HG03025 (cell line): ENCODE measurements around the gene LY6G6C.
A peak's percentile ranks its signal among the peaks of the same experiment; 100 is the strongest.
"Not testable (repeated sequence)": the region's sequence is repeated elsewhere in the genome, so short reads cannot be mapped to it uniquely, and the experiment has no call there.

Source experiments
- ATAC-seq: cut with Tn5 transposase; IDR thresholded peaks from one replicate; pipeline ENCODE4 v1.9.1; 2021; ENCODE audit warnings: mild to moderate bottlenecking, moderate library complexity; ENCODE audit not compliant: unreplicated experiment, low FRiP score

LY6G6C gene

DNA sequence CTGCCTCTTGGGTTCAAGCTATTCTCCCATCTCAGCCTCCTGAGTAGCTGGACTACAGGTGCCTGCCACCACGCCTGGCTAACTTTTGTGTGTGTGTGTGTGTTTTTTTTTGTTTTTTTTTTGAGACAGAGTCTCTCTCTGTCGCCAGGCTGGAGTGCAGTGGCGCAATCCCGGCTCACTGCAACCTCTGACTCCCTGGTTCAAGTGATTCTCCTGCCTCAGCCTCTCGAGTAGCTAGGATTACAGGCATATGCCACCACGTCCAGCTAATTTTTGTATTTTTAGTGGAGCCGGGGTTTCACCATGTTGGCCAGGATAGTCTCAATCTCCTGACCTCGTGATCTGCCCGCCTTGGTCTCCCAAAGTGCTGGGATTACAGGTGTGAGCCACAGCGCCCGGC lies 12.4 kb downstream of the LY6G6C start:
- not testable (repeated sequence) for ATAC-seq

DNA sequence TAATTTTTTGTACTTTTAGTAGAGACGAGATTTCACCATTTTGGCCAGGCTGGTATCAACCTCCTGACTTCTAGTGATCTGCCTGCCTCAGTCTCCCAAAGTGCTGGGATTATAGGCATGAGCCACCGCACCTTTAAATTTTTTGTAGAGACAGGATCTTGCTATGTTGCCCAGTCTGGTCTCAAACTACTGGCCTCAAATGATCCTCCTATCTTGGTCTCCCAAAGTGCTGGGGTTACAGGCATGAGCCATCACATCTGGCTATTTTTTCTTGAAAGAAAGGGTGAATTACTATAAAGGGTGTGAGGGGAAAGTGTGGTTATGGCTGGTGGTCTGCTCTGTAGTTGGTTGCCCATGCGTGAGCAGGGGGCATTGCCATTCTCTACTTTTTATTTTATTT lies 13.3 kb downstream of the LY6G6C start:
- no peak for ATAC-seq

DNA sequence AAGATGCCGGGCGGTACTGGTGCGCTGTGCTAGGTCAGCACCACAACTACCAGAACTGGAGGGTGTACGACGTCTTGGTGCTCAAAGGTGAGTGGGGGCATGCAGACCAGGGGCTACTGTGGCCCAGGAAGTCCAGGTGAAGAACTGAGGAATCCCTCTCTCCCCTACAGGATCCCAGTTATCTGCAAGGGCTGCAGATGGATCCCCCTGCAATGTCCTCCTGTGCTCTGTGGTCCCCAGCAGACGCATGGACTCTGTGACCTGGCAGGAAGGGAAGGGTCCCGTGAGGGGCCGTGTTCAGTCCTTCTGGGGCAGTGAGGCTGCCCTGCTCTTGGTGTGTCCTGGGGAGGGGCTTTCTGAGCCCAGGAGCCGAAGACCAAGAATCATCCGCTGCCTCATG lies 13.8 kb downstream of the LY6G6C start:
- ATAC-seq = no peak

DNA sequence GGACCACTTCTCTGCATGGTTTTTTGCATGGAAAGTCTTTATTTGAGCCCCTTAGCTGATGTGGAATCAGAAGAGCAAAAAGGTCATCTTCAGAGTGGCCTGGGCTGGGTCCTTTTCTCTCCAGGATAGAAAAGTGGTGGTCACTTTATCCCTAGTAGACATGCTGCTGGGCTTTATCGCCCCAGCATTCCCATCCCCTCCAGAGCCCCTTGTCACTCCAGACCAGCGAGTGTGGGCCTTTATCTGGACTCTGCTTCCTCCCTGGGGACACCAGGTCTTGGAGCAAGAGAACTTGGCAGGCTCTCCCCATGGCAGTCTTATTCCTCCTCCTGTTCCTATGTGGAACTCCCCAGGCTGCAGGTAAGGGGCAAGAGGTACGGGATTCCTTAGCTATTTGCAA lies 14.9 kb downstream of the LY6G6C start, which contains the start of gene LY6G6F:
Gene LY6G6F, plus strand, starts transcription at position 268 of the 400 bp plus-strand sequence. Its CDS starts 41 bp downstream, at position 309.
- no peak for ATAC-seq

DNA sequence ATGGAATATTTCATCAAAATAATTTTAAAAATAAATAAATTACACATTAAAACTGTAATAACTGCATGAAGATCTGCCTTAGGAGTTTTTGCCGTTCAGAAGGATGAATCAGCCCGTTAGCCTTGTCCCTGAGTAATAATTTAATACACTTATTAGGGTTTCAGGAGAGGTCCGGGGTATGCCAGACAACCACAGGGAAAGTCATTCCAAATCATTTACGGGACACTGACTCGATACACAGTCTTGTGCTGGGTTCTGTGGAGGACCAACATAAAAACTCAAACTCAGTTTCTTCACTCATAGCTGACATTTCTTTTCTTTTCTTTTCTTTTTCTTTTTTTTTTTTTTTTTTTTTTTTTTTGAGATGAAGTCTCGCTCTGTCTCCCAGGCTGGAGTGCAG lies 15.6 kb downstream of the LY6G6C start:
- no peak for ATAC-seq

DNA sequence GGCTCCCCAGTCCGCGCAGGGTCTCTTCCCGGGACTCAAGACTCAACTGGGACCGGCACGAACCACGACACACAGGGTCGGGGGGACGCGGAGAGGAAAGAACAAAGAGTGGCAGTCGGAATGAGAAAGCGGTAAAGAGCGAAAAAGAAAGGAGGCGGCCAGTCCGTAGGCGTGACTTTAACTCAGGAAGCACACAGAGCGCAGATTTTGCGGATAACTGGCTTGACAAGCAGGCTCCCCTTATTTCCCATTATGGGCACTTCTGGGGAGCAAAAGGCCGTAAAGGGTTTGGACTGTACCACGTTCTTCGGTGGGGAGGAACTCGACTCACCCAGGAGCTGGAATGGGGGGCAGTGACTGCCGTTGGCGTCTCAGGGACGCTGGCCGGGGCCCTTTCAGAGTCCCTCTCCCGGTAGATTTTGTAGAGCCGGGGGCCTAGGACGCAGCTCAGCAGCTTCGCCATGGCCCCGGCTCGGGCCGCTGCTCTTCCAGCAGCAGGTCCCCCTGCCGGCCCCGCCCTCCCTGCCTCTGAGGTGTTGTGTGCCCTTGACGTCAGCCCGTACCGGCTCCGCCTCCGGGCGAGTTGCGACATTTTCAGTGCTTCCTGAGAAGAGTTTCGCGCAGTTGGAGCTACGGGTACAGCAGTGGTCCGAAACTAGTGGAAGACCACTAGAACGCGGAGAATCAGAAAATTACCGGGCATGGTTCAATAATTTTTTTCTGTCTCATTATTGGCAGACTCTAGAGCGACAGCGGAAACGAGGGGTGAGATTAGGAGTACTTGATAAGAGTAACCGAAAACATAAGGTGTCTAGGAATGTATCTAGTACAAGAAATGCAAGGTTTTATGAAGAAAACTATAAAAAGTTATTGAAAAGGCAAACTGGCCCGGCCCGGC lies 18.5 kb downstream of the LY6G6C start, which contains the start of gene ABHD16A:
Gene ABHD16A, minus strand, starts transcription at position 506 of the 898 bp plus-strand sequence. Its CDS starts 43 bp downstream, at position 463.
- ATAC-seq = peak; percentile 71

DNA sequence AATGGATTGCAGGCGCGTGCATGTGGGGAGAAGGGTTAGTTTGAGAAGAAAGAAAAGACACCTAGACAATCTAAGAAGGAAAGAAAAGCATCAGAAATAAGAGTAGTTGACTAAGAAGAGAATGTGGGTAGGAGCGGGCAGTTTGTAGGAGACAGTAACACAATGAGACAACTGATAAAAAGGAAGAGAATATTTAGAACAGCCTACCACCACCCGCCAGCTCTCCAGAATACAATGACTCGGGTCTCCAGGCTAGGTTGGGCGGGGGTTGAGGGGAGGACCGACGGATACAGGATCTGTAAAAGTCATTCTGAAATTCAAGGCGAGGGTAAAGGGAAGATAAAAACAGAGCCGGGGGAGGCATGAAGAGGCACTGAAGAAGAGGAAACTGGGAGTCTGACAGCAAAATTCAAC lies 19.1 kb downstream of the LY6G6C start:
- no peak for ATAC-seq

DNA sequence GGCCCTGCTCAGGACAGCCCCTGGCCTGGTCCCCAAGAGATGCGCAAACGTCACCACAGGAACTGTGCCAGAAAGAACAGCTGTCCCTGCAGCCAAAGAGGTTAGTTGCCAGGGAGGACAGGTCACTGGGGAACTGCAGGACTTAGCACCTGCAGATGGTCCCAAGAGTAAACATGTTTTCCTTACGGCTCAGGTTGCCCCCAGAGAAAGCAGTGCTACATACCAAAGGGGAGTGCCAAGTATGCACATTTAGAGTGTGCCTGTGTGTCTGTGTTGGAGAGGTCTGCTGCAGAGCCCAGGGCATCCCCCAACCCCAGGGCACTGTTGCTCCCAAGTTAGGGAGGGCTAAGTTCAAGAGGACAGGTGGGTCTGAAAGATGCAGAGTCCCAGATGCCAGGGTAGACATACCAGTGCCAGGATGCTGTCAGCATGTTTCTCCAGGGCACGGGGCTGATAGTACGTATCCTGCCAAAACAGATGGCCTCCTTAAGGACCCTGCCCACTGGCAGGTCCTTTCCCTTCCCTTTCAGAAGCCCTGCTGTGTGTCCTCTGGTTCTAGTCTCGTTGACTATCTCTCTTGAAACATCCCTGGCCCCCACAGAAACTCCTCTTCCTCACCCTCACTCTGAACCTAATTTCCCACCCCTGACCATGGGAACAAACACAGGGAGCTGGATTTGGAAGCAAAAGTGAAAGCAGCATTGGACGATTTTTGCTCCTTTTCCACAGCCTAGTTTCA lies 19.7 kb downstream of the LY6G6C start:
- ATAC-seq = no peak

DNA sequence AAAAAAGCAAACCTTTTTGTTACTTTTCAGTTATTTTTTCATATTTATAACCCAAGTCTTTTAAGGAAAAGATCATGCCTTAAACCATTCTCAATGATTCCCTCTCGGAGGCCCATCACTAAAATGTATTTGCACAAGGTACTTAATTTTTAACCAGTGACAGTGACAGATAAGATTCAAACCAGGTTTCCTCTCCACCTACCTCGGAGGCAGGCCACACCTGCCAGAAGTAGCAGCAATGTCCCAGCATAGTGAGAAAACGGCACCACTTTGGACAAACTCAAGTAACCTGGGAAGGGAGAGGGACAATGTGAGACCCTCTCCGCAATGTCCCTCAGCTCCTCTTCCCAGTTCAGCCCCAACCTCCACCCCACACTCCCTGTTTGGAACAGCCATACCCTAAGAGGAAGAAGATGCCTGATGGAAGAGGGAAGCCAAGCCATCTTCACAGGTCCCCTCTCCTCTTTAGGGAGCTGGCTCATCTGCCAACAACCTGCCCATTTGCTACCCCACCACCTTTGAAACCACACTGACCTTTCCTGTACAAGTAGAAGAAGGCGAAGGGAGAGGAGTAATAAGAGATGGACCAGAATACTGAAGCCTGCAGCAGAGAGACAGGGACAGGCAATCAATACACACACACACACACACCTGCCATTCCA lies 20.7 kb downstream of the LY6G6C start:
- no peak for ATAC-seq

DNA sequence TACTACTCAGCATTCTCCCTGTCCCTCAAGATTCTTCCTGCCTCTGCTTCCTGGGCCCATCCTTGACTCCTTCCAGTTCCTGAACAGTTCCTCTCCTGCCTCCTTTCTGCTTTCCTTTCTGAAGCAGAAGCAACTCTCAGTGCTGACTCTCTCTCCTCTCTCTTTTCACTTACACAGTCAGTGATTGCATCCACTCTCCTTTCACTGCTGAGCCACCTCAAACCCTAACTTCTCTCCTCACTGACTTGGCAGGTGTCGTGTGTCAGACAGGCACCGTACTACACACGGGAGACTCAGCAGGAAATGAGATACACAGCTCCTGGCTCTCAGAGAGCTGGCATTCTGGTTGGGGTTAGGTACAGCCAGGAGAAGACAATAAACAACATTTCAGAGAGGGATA lies 24.0 kb downstream of the LY6G6C start:
- no peak for ATAC-seq

DNA sequence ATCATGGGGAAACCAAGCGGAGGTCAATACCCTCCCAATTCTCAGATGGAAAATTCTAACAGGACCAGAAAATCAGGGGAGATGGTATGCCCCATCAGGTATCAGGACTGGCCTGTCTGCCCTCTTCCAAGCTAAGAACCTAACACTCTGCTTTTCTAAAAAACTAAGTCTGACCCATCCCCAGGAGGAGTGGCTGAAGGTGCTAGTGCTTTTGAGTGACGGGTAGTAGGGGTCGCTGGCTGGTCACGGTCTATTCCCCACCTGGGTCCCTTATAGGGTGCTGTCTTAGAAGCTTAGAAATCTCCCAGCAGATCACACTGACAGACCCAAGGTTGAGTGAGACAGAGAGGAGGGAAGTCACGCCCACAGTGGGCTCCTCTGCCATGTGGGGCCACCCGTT lies 28.0 kb downstream of the LY6G6C start:
- no peak for ATAC-seq

DNA sequence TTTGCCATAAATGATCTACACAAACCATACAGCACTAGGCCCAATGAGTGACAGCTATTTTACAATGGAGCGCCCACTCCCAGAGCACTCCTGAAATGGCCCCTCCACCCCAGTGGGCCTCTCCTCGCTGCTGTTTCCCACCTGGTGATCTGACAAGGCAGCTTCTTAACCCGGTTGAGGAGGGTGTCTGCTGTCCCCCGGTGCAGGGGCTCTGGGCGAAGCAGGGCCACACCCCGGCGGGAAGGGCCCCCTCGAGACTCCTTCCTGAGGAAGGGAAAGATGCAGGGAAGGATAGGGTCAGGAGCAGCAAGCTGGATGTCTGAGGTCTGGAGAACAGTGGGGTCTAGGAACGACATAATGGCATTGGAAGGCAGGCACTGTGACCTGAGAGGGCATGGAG lies 28.7 kb downstream of the LY6G6C start:
- no peak for ATAC-seq

DNA sequence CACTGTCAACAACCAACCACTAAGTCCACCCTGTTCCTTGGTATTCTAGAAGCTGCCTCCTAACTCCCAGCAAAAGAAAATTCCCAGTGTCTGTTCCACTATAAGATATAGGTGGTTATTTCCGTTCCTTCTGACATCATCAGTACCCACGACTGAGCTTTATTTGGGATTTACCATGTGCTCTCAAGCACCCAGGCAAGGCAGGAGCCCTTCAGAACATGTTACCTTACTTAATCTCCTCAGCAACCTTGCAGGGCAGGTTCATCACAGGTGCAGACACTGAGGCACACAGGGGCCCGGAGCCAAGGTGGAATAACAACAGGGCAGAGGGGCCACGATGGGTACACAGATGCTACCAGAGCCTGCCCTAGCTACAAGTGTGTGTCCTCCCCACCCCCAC lies 29.2 kb downstream of the LY6G6C start:
- no peak for ATAC-seq

DNA sequence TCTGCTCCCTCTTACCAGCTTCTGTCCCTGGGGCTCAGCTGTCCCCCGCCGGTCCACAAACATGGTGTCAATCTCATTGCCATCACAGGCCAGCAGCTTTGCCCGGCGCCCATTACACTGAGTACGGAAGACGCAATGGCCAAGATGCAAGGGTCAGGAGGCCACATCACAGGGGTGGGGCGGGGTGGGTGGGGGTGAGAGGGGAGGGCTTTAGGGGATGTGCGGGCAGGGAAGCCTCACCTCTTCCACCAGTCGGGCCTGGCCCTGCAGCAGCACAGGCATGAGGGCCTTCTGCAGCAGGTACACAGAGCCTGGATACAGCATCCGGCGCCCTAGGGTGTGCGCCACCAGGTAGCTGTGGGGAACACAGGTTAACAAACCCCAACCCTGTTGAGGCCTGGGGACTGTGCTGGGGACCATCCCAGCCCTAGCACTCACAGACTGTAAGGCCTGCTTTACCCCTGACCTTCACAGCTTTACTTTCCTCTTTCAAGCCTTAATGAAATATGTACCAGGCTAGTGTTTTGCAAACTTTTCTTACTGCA lies 29.9 kb downstream of the LY6G6C start:
- no peak for ATAC-seq

DNA sequence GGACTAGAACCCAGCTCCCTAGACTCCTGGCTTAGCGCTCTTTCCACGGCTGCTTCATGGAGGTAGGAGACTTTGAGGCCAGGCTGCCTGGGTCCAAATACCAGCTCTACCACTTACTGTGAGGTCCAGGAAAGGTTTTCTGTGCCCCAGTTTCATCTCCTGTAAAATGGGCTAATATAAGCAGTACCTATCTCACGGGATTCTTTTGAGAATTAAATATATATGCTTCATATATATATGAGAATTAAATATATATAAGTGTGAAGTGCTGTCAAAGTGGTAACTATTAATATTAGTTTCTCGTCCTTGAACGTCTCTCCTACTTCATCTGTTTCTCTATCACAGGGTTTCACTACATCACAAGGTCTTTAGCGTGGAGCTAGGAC lies 30.5 kb downstream of the LY6G6C start:
- no peak for ATAC-seq

DNA sequence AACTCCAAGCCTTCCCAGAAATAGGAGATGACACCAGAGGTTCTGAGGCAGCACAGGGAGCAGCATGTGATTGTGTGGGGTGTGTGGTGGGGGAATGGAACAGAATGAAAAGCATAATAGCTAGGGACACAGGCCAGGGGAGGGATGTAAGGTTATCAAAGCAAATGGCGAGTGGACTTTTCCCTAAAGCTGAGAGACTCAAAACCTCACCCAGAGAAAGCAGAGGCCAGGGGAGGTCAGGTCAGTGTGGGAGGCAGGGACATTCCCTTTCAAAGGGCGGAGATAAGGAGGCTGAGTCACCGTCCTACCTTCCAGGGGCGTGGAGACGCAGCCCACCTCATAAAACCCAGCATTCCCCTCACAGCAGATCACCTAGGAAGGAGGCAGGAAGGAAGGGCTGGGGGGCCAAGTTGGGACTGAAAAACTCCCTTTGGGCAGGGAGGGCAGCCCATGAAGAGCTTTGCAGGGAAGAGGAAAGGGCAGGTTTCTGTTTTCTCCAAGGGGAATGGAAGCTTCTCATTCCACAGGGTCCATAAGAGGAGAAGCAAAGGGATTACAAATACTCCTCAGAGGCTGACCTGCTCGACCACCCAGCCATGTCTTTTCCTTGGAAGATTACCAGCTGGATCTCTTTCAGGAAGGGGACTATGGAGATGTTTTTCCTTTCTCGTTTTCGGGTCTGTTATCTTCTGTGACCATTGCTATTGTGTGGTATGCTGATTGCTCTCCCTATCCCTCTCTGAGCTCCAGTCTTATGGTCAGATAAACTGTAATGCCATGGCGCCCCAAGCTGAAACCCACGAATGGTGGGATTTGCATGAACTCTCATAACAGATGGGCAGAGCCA lies 31.1 kb downstream of the LY6G6C start:
- no peak for ATAC-seq

DNA sequence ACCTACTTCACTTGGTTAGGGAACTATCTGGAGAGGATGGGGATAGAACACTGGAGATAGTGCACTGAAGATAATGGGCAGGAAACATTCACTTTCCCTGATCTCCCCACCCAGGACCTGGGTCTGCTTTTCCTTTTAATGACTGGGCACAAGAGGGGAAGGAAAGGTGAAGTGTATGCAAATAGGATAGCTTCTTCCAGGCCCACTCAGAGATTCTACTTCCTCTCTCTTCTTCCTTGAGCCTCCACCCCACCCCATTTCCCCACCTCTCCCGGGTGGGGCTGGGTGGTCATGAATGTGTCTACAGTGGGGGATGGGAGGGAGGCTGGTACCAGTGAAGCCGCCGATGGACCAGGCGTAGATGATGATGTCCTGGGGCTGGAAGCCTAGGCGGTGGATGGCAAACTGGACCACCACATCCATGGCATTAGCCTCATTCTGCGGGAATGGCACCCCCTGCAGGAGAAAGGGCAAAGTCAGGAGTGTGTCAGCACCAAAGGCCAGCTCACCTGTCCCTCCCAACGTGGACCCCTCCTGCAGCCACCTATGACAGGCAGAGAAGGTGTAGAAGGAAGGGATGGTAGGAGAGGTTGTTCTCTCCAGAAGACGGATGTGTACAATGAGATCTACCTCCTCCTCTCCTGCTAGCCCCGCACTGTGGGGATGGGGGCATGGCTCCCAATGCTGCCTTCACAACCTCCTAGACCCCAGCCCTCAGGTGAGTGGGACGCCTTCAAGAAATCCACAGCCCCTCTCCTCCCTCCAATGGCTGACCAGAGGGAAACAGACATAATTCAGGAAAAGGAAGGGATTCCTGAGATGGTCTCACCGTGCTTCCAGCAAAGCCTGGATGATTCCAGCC lies 32.1 kb downstream of the LY6G6C start:
- no peak for ATAC-seq

DNA sequence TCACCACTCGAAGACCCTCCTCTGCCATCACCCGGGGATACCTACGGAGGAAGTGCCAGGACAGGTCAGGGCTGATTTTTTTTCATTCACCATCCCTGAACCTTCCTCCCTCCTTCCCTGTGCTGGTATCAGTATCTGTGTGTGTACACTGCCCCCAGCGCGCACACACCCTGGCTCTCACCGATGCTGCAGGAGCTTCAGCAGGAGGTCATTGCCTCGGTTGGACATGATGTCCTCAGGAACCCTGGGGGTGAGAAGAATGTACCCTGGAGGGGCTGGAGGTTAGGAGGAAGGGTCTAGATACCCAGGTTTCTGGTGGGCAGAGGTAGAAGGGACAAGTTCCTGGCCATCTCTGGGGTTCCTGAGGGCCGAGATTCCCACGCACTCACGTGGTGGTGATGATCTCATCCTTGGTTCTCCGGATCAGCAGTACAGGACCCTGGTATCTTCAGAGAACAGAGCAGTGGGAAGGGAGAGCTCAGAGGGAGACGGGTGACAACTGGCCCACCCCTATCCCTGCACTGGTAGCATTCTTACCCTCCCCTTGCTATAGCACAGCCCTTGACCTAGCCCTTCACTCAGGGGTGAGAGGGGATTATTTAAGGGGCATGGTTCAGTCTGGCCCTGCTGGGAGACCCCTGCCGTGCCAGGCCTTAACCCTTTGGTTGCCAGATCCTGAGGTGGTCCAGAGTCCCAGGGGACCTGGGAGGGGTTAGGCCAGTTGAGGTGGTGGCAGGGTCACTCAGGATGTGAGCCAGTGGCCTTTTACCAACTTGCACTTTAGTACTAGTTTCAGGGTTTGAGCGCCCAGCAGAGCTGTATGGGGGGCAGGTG lies 33.5 kb downstream of the LY6G6C start:
- ATAC-seq = no peak
